Activated CD8-positive, alpha-beta memory T cell treated with anti-CD3 and anti-CD28 coated beads for 1 hour (primary cell): ENCODE data around the gene KRTAP3-3.
"Not testable (repeated sequence)": the region's sequence is repeated elsewhere in the genome, so short reads cannot be mapped to it uniquely, and the experiment has no call there.

Experiments
- DNase-seq, 2 donors: peaks; one replicate each; pipeline ENCODE4 v3.0.0-alpha.2; 2020; ENCODE audit warnings: low read depth in 1 of 2; ENCODE audit errors: extremely low read depth in 1 of 2

The KRTAP3-3 gene

GRCh38 chr17:40993839-40994238, at the start of gene KRTAP3-3:
KRTAP3-3 (minus strand) TSS chr17:40994164; CDS start chr17:40994097, 67 bp downstream.
- no peak for DNase-seq

GRCh38 chr17:41042953-41043352, 49.0 kb upstream of the KRTAP3-3 start:
- DNase-seq, result no peak

GRCh38 chr17:41040783-41041571, 47.0 kb upstream of the KRTAP3-3 start, which contains the start of gene KRTAP1-1:
KRTAP1-1 (minus strand) TSS chr17:41041450; CDS start chr17:41041397, 53 bp downstream.
- DNase-seq, result not testable (repeated sequence)

GRCh38 chr17:41037853-41038350, 43.9 kb upstream of the KRTAP3-3 start:
- DNase-seq, result no peak

GRCh38 chr17:41034346-41034935, 40.5 kb upstream of the KRTAP3-3 start, which contains the start of gene KRTAP1-3:
KRTAP1-3 (minus strand) TSS chr17:41034874; CDS start chr17:41034821, 53 bp downstream.
- not testable (repeated sequence) for DNase-seq

GRCh38 chr17:41029633-41030245, 35.8 kb upstream of the KRTAP3-3 start, which contains the start of gene KRTAP1-4:
KRTAP1-4 (minus strand) TSS chr17:41030195; CDS start chr17:41030078, 117 bp downstream.
- no peak for DNase-seq

GRCh38 chr17:41026715-41027471, 32.9 kb upstream of the KRTAP3-3 start, which contains the start of gene KRTAP1-5:
KRTAP1-5 (minus strand) TSS chr17:41027208; CDS start chr17:41027155, 53 bp downstream.
- no peak for DNase-seq

GRCh38 chr17:41024697-41025096, 30.7 kb upstream of the KRTAP3-3 start:
- no peak for DNase-seq

GRCh38 chr17:41020336-41020735, 26.4 kb upstream of the KRTAP3-3 start:
- no peak for DNase-seq

- no peak for DNase-seq
These were observed 25.5 kb upstream of the KRTAP3-3 start for GRCh38 chr17:41019415-41019814.

- no peak for DNase-seq
These were observed 24.6 kb upstream of the KRTAP3-3 start for GRCh38 chr17:41018541-41018940.

- DNase-seq, result no peak
These were observed 22.7 kb upstream of the KRTAP3-3 start for GRCh38 chr17:41016578-41017215.

- DNase-seq, result no peak
These were observed 21.5 kb upstream of the KRTAP3-3 start for GRCh38 chr17:41015454-41015853.

GRCh38 chr17:41013606-41014005, 19.6 kb upstream of the KRTAP3-3 start:
- DNase-seq, result no peak

- no peak for DNase-seq
These were observed 19.2 kb upstream of the KRTAP3-3 start for GRCh38 chr17:41013181-41013580.

GRCh38 chr17:41012326-41013120, 18.6 kb upstream of the KRTAP3-3 start:
- no peak for DNase-seq

- DNase-seq, result no peak
These were observed 16.5 kb upstream of the KRTAP3-3 start for GRCh38 chr17:41010441-41010840.

GRCh38 chr17:41009936-41010335, 16.0 kb upstream of the KRTAP3-3 start:
- DNase-seq, result no peak

- no peak for DNase-seq
These were observed 15.4 kb upstream of the KRTAP3-3 start for GRCh38 chr17:41009301-41009760.
